ENCODE measurements around the gene DQX1.

DQX1 gene

GRCh38 chr2:74510272-74510671, 15.8 kb downstream of the DQX1 start:
- DNase-seq, result no peak

GRCh38 chr2:74507926-74508520, 18.0 kb downstream of the DQX1 start:
- DNase-seq, result no peak

GRCh38 chr2:74507145-74507925, 18.7 kb downstream of the DQX1 start, which contains the start of gene PCGF1:
Gene PCGF1 (minus strand): TSS chr2:74507695. CDS start chr2:74507668, 27 bp downstream.
- DNase-seq, result peak; percentile 99

GRCh38 chr2:74505448-74506246, 20.4 kb downstream of the DQX1 start:
- no peak for DNase-seq

- DNase-seq, result no peak
These were observed 21.4 kb downstream of the DQX1 start for GRCh38 chr2:74504591-74504990.

- DNase-seq, result no peak
These were observed 22.2 kb downstream of the DQX1 start for GRCh38 chr2:74503506-74504475.

- DNase-seq, result peak; percentile 85
These were observed 23.1 kb downstream of the DQX1 start for GRCh38 chr2:74502720-74503505.

GRCh38 chr2:74502147-74502719, 23.8 kb downstream of the DQX1 start:
- peak; percentile 52 for DNase-seq

GRCh38 chr2:74501335-74502071, 24.5 kb downstream of the DQX1 start:
- DNase-seq, result no peak

- DNase-seq, result no peak
These were observed 25.5 kb downstream of the DQX1 start for GRCh38 chr2:74500578-74500946.

GRCh38 chr2:74499940-74500577, 26.0 kb downstream of the DQX1 start:
- no peak for DNase-seq

GRCh38 chr2:74499267-74499939, 26.6 kb downstream of the DQX1 start, which contains the start of gene LBX2:
Gene LBX2 (minus strand): TSS chr2:74499603. CDS start chr2:74499537, 66 bp downstream.
- DNase-seq, result no peak

GRCh38 chr2:74498500-74499266, 27.3 kb downstream of the DQX1 start:
- peak; percentile 58 for DNase-seq

GRCh38 chr2:74497777-74498499, 28.1 kb downstream of the DQX1 start:
- DNase-seq, result no peak

- no peak for DNase-seq
These were observed 28.8 kb downstream of the DQX1 start for GRCh38 chr2:74496997-74497776.

- DNase-seq, result no peak
These were observed 30.6 kb downstream of the DQX1 start for GRCh38 chr2:74495440-74495839.

- no peak for DNase-seq
These were observed 32.5 kb downstream of the DQX1 start for GRCh38 chr2:74493546-74493945.

All from suppressor macrophage treated with lipopolysaccharide for 4 hours (primary cell).